Thoracic aorta (tissue), 2 donors: ENCODE results near the gene MFSD8. TPM values are rescaled to one million over a fixed set of nuclear protein-coding genes. Genes with fewer than 3 reads are reported as not detected.
"Not testable (repeated sequence)": the region's sequence is repeated elsewhere in the genome, so short reads cannot be mapped to it uniquely, and the experiment has no call there.

Experiments
- ATAC-seq: fragments of 150-250 bp; one replicate; pipeline ENCODE4 v1.8.0; 2017; ENCODE audit warnings: low read depth; ENCODE audit not compliant: insufficient number of reproducible peaks, low FRiP score
- DNase-seq: peaks from one replicate; pipeline ENCODE4 v3.0.0-alpha.2; 2020; ENCODE audit warnings: low spot score
- H3K27ac ChIP-seq, 2 donors: fragments of 200-600 bp; sonication (generic); 1 replicate in 1 of 2; 2 replicates in 1 of 2; pipeline ENCODE4 v1.5.1; 2016; ENCODE audit warnings: mild to moderate bottlenecking in 2 of 2, moderate library complexity in 2 of 2
- H3K27me3 ChIP-seq: fragments of 200-600 bp; sonication (generic); replicated peaks from 2 replicates; pipeline ENCODE4 v1.6.0; 2016; ENCODE audit warnings: mild to moderate bottlenecking; ENCODE audit not compliant: insufficient read depth
- H3K36me3 ChIP-seq: fragments of 200-600 bp; sonication (generic); one replicate; pipeline ENCODE4 v1.5.1; 2016
- H3K4me1 ChIP-seq, 2 donors: fragments of 200-600 bp; sonication (generic); 1 replicate in 1 of 2; 2 replicates in 1 of 2; pipeline versions ENCODE4 v1.5.1 to v1.6.0; 2016; ENCODE audit warnings: low read depth in 2 of 2, mild to moderate bottlenecking in 1 of 2; ENCODE audit not compliant: control insufficient read depth in 1 of 2
- H3K4me3 ChIP-seq: fragments of 200-600 bp; sonication (generic); 2 replicates; pipeline ENCODE4 v1.5.1; 2016; ENCODE audit warnings: mild to moderate bottlenecking
- H3K9me3 ChIP-seq: fragments of 200-600 bp; sonication (generic); 2 replicates; pipeline ENCODE4 v1.5.1; 2016
- total RNA-seq, 2 donors: library from RNA; depleted of rRNA; stranded (reverse); fragments of >200 nt; gene quantifications; one replicate each; pipeline versions ENCODE4 v1.1.0 to v1.2.3, GENCODE V29; 2016
- TF ChIP-seq, protein P1 (sequence below): fragments of 200-600 bp; sonication (generic); IDR thresholded peaks from one replicate; pipeline ENCODE4 v1.5.1; 2019; ENCODE audit warnings: antibody characterized with exemption

Gene MFSD8
- total RNA-seq, 2 donors from 2014 or later: 28.2 to 30.7 TPM

DNA sequence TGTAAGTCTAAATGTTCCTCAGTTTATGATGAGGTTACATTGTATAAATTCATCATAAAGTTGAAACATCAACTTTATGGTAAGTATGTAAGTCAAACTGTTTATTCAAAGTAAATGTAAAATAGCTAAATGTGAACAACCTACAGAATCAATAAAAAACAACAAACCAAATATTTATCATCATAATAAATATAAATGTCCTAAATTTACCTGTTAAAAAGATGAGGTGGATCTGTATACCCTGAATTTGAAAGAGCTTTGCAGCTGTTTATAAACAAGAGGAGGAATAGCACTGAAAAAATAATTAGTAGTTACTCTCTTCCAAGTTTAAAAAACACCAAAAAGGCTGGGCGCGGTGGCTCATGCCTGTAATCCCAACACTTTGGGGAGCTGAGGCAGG lies 14.0 kb upstream of the MFSD8 start:
- ATAC-seq (no peak), DNase-seq (no peak)
- Histone ChIP-seq H3K27ac (no peak overlapping the region), H3K36me3 (no peaks in the 10 kb centered on the region), H3K4me1 (no peaks in the 10 kb centered on the region), H3K27me3 (no peaks in the 10 kb centered on the region), H3K9me3 (no peaks in the 10 kb centered on the region), H3K4me3 (no peak overlapping the region)
- TF ChIP-seq, protein P1, sequence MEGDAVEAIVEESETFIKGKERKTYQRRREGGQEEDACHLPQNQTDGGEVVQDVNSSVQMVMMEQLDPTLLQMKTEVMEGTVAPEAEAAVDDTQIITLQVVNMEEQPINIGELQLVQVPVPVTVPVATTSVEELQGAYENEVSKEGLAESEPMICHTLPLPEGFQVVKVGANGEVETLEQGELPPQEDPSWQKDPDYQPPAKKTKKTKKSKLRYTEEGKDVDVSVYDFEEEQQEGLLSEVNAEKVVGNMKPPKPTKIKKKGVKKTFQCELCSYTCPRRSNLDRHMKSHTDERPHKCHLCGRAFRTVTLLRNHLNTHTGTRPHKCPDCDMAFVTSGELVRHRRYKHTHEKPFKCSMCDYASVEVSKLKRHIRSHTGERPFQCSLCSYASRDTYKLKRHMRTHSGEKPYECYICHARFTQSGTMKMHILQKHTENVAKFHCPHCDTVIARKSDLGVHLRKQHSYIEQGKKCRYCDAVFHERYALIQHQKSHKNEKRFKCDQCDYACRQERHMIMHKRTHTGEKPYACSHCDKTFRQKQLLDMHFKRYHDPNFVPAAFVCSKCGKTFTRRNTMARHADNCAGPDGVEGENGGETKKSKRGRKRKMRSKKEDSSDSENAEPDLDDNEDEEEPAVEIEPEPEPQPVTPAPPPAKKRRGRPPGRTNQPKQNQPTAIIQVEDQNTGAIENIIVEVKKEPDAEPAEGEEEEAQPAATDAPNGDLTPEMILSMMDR: no peak

DNA sequence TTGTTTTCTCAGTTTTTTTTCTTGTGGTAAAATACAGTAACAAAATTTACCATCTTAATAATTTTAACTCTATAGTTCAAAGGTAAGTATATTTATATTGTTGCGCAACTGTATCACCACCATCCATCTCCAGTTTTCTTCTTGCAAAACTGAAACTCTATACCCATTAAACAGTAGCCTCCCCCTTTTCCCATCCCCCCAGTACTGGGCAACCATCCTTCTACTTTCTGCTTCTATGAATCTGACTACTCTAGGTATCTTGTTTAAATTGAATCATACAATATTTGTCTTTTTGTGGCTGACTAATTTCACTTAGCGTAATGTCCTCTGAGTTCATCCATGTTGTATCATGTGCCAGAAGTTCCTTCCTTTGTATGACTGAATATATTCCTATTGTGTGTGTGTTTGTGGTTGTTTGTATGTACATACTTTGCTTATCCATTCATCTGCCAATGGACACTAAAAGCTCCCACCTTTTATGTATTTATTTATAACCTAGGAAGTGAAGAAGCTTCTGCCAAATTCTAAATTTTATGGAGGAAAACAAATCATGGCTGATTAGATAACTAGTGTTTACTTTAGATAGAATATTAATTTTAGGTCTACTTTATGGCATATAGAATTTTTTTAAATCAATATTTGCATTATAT lies 10.3 kb upstream of the MFSD8 start:
- no peak for DNase-seq
- Histone ChIP-seq H3K27me3 (no peaks in the 10 kb centered on the region), H3K9me3 (no peaks in the 10 kb centered on the region), H3K27ac (no peak overlapping the region), H3K4me3 (no peak overlapping the region), H3K36me3 (no peaks in the 10 kb centered on the region), H3K4me1 (peaks cover 0 to 10% of the 10 kb centered on the region in 2 donors)
- ATAC-seq: no peak
- TF ChIP-seq, protein P1: no peak

DNA sequence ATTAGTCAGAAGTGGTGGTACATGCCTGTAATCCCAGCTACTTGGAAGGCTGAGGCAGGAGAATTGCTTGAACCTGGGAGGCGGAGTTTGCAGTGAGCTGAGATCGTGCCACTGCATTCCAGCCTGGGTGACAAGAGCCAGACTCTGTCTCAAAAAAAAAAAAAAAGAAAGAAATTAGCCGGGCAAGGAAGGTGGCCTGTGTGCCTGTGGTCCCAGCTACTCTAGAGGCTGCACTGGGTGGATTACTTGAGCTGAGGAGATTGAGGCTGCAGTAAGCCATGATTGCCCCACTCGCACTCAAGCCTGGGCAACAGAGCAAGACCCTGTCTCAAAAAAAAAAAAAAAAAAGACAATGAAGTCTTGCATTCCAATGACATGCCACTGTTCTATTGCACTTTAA lies 6.0 kb upstream of the MFSD8 start:
- not testable (repeated sequence) for DNase-seq, H3K4me3 ChIP-seq

DNA sequence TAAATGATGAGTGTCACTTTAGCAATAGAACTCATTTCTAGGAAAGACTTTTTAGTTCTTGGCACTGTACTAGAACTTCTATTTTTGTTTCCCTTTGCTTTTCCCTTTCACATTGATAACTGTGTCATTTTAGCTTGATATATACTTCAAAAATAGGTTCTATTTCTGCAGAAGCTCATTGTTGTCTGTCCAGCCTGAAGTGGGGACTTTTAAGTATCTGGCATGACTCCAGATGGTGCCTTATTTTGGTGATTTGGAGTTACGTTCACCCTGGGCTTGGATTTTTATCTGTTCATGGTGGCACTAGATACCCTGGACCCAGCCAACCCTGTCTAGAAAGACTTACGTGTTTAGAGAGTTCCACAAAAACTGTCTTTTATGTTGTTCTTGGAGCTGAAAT lies 3.6 kb upstream of the MFSD8 start:
- TF ChIP-seq, protein P1: no peak
- ATAC-seq: no peak

More for the DNA sequence above, 6.0 kb upstream of the MFSD8 start:
- Histone ChIP-seq H3K27ac (peak overlapping the region; percentile 38 to 40), H3K4me1 (peaks cover 3 to 27% of the 10 kb centered on the region in 2 donors)
- not testable (repeated sequence) for H3K36me3 ChIP-seq, H3K9me3 ChIP-seq, H3K27me3 ChIP-seq, ATAC-seq

DNA sequence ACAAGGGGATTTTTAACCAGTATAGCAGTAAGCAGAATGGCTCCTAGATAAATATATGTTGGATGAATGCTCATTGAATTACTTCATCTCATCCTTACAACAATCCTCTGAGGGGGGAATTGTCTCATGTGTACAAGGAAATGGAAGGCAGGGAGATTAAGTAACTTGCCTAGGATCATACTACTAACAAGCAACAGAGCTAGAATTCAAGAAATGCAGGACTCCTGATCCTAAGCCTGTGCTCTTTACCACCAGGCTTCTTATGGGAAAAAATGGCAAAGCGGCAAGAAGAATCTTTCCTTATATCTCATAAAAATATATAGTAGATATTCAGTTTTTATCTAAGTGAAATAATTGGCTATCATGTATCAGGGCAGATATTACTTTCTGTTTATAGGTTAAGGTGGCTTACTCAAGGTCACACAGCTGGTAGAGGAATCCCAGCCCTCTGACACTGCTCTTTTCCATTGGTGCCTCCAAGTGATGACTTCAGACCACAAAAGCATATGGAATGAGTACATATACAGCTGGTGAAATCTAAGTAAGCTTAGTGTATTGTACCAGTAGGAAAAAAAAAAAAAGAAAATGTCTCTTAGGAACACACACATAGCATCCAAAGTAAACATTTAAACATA lies 2.3 kb upstream of the MFSD8 start:
- Histone ChIP-seq H3K4me1 (peaks cover 3 to 36% of the 10 kb centered on the region in 2 donors), H3K9me3 (no peaks in the 10 kb centered on the region), H3K4me3 (no peak overlapping the region), H3K27ac (no peak overlapping the region), H3K36me3 (no peaks in the 10 kb centered on the region), H3K27me3 (no peaks in the 10 kb centered on the region)
- TF ChIP-seq, protein P1: no peak
- DNase-seq (no peak), ATAC-seq (no peak)

More for the DNA sequence above, 3.6 kb upstream of the MFSD8 start:
- H3K9me3 ChIP-seq: no peaks in the 10 kb centered on the region
- H3K36me3 ChIP-seq: no peaks in the 10 kb centered on the region
- no peak for DNase-seq
- H3K27ac ChIP-seq: peak overlapping the region; percentile 8 to 29
- peak overlapping the region; percentile 48 for H3K4me3 ChIP-seq
- peaks cover 3 to 29% of the 10 kb centered on the region in 2 donors for H3K4me1 ChIP-seq
- H3K27me3 ChIP-seq: no peaks in the 10 kb centered on the region
